GM19193 (cell line): ENCODE data around the gene CHST14.

ENCODE experiments used
- POLR2A ChIP-seq: IDR thresholded peaks from 4 replicates; pipeline ENCODE4 v1.6.1; 2011; ENCODE audit not compliant: insufficient read depth, insufficient read length; ENCODE audit errors: extremely low read depth

CHST14 gene

GRCh38 chr15:40466426-40467260 lies 4.1 kb upstream of the CHST14 start:
- no peak for TF ChIP-seq POLR2A

DNA sequence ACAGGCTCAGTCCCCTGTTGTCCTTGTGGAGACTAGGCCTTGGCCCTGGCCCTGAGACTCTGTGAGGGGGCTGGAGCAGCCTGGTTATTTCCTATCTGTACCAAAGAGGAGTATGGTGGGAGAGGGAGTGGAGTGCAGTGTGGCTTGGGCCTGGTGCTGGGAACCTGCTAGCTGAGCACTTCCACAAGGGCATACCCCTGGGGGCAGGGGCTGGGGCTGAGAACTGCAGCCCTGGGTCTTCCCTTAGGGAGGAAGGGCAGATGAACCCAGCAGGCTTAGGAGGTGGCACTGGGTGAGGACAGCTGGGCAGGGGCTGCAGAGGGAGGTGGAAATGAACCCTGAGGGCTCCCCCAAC lies 3.5 kb upstream of the CHST14 start:
- TF ChIP-seq POLR2A = no peak

- no peak for TF ChIP-seq POLR2A
Measured at GRCh38 chr15:40468898-40469331, 1.9 kb upstream of the CHST14 start.

- no peak for TF ChIP-seq POLR2A
Measured at GRCh38 chr15:40469776-40470390, 901 bp upstream of the CHST14 start.

- no peak for TF ChIP-seq POLR2A
Measured at GRCh38 chr15:40471105-40471807, 472 bp downstream of the CHST14 start.

DNA sequence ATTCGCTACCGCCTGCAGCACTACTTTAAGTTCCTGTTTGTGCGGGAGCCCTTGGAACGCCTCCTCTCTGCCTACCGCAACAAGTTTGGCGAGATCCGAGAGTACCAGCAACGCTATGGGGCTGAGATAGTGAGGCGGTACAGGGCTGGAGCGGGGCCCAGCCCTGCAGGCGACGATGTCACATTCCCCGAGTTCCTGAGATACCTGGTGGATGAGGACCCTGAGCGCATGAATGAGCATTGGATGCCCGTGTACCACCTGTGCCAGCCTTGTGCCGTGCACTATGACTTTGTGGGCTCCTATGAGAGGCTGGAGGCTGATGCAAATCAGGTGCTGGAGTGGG lies 995 bp downstream of the CHST14 start:
- no peak for TF ChIP-seq POLR2A

GRCh38 chr15:40472171-40472727 lies 1.5 kb downstream of the CHST14 start:
- TF ChIP-seq POLR2A = no peak

DNA sequence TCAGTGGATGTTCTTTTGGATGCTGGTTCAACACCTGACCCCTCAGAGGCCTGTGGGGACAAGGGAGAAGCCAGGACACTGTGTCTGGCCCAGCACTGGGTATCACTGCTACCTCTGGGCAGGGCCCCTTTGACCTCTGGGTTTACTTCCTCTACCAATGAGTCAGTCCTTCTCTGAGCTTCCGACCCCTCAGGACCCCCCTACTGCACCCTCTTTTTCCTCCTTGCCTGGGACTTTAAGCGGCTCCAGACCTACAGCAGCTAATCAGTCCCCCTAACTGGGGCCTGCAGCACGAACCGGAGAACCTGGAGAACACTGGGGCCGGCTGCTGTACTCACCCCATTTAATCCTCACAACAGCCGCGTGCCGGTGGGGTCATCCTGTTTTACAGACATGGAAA lies 3.8 kb downstream of the CHST14 start:
- no peak for TF ChIP-seq POLR2A

GRCh38 chr15:40477642-40478327 lies 7.0 kb downstream of the CHST14 start:
- TF ChIP-seq POLR2A = no peak

DNA sequence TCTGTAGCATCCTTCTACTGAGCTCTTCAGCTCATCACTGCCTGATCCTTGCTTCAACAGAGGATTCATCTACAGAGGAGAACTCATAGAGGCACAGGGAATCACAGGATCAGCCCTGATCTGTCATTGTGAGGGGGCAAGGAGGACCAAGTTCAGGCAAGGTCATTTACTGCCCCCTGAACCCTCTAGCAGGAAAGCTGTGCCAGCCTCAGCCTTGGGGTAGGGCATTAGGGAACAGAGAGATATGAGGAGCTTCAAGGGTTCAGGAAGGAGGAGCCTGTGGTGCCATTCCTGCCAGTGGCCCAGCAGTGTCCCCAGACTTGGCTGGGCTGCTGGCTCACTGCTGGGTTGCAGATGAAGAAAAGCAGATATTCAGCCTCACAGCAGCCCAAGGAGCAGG lies 8.2 kb downstream of the CHST14 start:
- no peak for TF ChIP-seq POLR2A

DNA sequence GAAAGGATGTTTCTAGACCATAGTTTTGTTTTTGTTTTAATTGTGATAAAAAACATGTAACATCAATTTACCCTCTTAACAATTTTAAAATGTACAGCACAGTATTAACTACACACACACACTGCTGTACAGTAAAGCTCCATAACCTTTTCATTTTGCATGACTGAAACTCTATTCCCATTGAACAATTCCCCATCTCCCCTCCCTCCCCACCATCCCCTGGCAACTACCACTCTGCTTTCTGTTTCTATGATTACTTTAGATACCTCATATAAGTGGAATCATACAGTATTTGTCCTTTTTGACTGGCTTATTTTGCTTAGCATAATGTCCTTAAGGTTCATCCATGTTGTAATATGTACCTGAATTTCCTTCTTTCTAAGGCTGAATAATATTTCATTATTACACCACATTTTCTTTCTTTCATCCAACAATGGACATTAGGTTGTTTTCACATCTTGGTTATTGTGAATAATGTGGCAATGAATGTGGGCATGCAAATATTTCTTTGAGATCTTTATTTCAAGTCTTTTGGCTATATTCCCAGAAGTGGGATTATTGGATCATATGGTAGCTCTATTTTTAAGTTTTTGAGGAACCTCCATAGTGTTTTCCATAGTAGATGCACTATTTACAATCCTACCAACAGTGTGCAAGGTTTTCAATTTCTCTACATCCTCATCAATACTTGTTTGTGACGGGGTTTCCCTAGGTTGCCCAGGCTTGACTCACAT lies 10.7 kb downstream of the CHST14 start:
- no peak for TF ChIP-seq POLR2A

DNA sequence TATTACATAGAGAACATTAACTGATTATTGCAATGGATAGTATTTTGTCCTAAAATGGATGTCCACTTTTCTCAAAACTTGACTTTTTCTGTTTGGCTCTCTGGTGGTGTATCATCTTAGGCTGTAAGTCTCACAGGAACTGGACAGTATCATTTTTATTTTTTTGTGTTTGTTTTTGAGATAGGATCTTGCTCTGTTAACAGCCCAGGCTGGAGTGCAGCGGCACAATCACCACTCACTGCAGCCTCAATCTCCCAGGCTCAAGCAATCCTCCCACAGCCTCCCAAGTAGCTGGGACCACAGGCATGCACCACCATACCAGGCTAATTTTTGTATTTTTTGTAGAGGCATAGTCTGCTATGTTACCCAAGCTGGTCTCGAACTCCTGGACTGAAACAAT lies 13.1 kb downstream of the CHST14 start:
- no peak for TF ChIP-seq POLR2A

DNA sequence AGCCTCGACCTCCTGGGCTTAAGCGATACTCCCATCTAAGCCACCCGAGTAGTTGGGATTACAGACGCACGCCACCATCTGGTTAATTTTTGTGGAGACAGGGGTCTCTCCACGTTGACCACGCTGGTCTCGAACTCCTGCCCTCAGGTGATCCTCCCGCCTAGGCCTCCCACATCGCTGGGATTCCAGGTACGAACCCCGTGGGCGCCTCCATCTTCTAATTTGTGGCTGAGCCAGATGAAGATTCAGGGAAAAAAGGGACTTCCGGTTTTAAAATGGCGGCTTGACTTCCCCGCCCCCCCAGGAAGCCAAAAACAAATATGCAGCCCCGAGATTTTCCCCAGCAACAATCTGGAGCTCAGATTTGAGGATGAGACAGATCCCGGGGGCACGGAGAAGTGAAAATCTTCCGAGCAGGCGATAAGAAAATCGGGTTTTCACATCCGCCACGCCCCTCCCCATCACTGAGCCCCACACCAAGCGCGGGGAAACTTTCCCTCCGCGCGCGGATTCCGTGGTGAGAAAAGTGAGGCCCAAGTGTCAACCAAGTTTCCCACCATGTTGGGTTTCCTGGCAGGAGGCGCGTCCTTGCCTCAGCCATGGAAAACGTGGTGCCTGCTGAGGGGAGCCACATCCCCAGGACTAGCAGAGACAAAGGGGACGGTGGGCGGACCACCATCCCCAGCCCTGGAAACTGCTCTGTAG lies 15.4 kb downstream of the CHST14 start:
- TF ChIP-seq POLR2A = no peak

DNA sequence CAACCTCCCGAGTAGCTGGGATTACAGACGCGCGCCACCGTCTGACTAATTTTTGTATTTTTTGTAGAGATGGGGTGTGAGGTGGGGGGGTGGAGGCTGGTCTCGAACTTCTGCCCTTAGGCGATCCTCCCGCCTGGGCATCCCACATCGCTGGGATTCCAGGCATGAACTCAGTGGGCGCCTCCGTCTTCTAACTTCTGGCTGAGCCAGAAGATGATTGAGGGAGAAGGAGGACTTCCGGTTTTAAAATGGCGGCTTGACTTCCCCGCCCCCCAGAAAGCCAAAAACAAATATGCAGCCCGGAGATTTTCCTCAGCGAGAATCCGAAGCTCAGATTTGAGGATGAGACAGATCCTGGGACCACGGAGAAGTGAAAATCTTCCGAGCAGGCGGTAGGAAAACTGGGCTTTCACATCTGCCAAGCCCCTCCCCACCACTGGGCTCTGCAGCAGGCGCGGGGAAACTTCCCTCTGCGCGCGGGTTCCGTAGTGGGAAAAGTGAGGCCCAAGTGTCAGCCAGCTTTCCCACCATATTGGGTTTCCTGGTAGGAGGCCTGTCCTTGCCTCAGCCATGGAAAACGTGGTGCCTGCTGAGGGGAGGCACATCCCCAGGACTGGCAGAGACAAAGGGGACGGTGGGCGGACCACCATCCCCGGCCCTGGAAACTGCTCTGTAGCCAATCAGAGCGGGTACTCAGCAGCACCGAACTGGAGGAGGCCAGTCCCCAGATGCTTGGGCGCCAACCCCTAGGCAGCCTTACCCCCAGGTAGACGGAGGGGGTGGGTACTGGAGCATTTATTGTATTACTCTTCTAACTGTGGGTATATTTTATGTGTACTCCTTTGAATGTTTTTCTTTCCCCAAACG lies 17.3 kb downstream of the CHST14 start:
- no peak for TF ChIP-seq POLR2A
